AG10803 (cell line): ENCODE measurements around the gene PITPNC1.

Experiments
- DNase-seq: peaks from one replicate; pipeline ENCODE4 v3.0.0; 2010; ENCODE audit warnings: low read depth
- H3K4me3 ChIP-seq: 2 replicates; pipeline ENCODE4 v1.5.1; 2011; ENCODE audit warnings: mild to moderate bottlenecking, low read length, control low read depth
- TF ChIP-seq, protein P1 (sequence below): conservative IDR thresholded peaks from 2 replicates; pipeline ENCODE4 v1.5.1; 2011; ENCODE audit warnings: mild to moderate bottlenecking, low read length, control low read depth, inconsistent platforms

Gene PITPNC1

DNA sequence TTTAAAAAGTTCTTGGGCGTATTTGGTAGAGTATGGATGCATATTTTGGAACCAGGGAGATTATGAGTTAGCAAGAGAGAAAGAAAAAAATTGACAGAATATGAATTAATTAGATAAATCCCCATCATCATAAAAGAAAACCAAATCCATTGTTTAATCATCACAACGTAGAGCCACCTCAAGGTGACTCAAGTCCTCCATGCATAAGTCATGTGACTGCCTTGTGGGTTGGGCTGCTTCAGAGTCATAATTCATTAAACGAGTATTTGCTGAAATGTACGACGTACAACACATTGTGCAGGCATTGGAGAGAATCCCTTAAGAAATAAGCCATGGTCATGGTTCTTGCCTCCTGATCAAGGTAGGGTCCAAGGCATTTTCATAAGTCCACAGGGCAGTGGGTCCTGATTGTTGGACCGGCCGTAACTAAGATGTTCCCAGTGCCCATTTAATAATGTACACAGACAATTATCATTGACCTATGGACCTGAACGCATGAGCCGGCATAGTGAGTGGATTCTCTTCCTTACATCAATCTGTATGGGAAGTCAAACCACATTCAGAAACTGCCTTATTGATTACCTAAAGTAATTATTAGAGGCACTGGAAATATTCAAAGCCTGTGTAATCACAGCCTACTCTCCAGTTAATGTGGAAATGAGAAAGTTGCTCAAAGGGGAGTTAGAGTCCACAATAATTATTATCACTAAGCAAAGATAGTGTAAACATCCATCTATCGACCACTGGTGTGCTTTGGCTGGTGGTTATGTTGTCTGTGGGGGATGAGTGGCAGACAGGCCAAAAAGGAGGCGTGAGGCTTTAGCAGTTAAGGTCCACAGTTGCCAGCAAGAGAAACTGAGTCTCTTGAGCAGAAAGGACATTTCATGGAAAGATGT, 165.4 kb downstream of the PITPNC1 start:
- no peak for DNase-seq
- H3K4me3 ChIP-seq = no peak overlapping the region
- TF ChIP-seq, protein P1, sequence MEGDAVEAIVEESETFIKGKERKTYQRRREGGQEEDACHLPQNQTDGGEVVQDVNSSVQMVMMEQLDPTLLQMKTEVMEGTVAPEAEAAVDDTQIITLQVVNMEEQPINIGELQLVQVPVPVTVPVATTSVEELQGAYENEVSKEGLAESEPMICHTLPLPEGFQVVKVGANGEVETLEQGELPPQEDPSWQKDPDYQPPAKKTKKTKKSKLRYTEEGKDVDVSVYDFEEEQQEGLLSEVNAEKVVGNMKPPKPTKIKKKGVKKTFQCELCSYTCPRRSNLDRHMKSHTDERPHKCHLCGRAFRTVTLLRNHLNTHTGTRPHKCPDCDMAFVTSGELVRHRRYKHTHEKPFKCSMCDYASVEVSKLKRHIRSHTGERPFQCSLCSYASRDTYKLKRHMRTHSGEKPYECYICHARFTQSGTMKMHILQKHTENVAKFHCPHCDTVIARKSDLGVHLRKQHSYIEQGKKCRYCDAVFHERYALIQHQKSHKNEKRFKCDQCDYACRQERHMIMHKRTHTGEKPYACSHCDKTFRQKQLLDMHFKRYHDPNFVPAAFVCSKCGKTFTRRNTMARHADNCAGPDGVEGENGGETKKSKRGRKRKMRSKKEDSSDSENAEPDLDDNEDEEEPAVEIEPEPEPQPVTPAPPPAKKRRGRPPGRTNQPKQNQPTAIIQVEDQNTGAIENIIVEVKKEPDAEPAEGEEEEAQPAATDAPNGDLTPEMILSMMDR = no peak

DNA sequence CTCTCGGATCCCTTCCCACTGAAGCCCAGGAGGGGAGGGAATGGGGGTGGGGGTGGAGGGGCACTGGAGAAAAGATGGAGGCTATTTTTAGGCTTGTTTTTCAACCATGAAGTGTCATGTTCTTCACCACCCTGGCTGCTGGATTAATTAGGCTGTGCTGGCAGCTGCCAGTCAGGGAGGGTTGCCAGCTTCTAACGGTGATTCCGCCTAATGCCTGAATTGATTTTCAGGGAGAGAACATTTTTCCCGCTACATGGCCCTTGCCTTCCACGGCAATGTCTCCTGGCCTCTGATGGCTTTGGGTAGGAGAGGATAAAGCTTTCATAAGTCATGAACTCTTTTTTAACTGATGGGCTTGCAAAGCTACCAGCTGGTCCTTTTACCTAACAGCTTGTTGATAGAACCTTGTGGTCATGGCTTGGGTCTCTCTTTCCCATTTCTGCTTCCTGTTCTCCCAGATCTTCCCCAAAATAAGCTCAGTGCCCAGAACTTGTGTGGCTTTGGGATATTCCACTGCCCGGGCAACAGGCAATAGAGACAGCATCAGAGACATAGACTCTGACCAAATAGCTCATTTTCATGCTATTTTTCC, 167.4 kb downstream of the PITPNC1 start:
- TF ChIP-seq, protein P1 = no peak
- no peak for DNase-seq

DNA sequence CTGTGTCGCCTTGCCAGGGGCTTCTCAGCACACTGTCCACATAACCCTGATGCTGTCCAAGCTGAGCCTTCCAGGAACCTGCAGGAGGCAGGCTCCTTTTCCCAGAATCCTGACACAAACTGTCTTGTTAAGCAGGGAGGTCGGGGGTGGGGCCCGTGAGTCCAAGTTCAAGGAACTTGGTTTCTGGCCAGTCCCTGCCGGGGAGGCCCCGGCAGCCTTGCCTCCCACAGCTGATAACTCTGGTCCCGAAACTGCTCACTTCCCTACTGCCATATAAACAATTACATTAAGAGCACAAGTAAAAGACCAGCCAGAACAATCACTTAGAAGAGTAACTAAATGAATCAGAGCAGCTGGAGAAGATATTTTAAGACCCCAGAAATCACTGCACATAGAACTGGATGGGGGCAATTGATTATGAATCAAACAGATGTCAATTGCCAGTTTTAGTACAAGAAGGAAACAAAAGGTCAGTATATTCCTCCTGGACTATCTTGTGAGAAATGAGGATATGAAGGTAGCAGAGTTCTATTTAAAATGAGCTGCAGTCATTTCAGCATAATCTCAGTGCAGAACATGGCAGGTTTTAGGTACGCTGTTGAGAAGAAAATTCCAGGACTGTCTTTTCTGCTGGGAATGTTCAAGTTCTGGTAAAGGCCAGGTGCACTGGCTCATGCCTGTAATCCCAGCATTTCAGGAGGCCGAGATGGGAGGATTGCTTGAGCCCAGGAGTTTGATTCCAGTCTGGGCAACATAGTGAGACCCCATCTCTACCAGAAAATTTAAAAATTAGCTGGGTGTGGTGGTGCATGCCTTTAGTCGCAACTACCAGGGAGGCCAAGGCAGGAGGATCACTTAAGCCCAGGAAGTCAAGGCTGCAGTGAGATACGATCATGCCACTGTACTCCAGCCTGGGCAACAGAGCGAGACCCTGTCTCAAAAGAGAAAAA, 169.8 kb downstream of the PITPNC1 start:
- DNase-seq = no peak
- no peak overlapping the region for H3K4me3 ChIP-seq
- TF ChIP-seq, protein P1 = no peak

More for the DNA sequence above, 167.4 kb downstream of the PITPNC1 start:
- H3K4me3 ChIP-seq = no peak overlapping the region

DNA sequence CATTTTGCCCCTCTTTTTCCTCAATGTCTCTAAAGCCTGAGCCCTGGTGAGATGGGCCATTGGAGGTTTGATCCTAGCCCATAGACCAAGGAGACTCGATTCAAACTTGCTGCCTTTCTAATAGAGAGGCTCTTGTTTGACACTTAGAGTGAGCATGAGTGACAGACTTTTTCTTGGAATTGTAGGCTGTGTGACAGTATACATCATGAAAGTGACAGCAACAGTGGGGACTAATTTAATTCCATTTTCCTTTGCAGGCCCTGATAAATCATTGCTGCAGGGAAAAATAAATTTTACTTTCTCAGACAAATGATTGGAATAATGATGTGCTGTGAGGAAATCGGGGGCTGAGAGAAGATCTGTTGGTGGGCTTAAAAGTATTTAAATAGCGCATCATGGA, 171.6 kb downstream of the PITPNC1 start:
- no peak for DNase-seq
- H3K4me3 ChIP-seq = no peak overlapping the region
- TF ChIP-seq, protein P1 = no peak

DNA sequence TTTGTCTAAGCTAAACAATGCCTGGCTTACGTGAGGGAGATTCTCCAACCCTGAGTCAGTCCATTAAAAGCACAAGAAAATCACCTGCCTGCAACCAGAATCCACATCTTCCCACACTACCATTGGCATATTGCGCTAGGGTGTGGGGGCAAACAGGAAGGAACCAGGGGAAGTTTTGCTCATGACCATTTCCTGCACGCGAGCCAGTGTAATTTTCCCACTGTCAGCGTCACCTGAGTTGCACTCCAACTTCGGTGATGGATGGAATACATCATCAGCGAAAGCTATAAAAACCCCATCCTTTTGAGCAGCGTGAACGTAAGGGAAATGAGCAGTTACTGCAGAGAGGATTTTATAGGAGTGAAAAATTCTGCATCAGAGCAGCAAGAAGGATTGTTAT, 172.7 kb downstream of the PITPNC1 start:
- TF ChIP-seq, protein P1 = no peak
- no peak overlapping the region for H3K4me3 ChIP-seq
- no peak for DNase-seq

DNA sequence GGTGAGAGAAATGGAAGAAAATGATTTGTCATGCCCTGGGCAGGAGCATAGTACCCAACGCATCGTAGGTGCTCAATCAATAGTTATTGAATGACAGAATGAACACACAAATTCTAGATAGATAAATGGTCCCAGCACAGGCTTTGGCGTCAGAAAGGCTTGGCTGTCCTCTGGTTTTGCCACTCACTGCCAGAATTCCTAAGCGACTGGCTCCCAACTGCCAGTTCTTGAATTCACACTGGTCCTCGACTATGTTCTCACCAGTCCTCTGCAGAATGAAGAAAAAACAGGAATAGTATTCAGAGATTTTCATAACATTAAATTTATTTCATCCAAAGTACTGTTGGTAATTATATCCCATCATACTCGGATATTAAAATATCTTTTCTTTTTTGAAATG, 177.6 kb downstream of the PITPNC1 start:
- H3K4me3 ChIP-seq = no peak overlapping the region
- TF ChIP-seq, protein P1 = no peak
- no peak for DNase-seq
